ENCODE data around the gene DUSP16. TPM values are rescaled to one million over a fixed set of nuclear protein-coding genes. Genes with fewer than 3 reads are reported as not detected.

DUSP16 gene
- total RNA-seq, 2 donors from 2014 or later = 105 to 129 TPM

DNA sequence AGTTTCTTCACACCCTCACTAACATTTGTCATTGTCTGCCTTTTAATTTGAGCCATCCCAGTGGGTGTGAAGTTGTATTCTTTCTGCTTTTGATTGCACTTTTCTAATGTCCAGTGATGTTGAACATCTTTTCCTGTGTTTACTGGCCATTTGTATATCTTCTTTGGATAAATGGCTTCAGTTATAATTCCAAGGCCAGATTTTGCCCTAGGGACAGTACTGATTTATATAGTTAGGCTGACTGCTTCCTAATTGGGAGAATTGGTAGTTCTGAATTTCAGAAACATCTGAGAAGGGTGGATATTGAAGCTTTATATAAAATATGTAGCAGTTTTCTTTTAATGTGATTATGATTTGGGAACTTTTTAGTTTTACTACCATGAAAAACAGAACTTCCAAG is 108.3 kb downstream of the DUSP16 start:
- H3K27ac Mint-ChIP-seq = no peak overlapping the region
- no peaks in the 10 kb centered on the region for H3K9me3 Mint-ChIP-seq
- peaks cover 2 to 3% of the 10 kb centered on the region in 2 donors for H3K36me3 Mint-ChIP-seq (ENCODE audit: insufficient read depth in 2 of 2)
- DNase-seq (no peak), ATAC-seq (replicated peaks in 1 of 2) (no peak)
- H3K4me1 Mint-ChIP-seq (ENCODE audit: low read depth) = peaks cover 37% of the 10 kb centered on the region
- H3K27me3 Mint-ChIP-seq (ENCODE audit: low read depth) = no peaks in the 10 kb centered on the region
- H3K4me3 Mint-ChIP-seq = no peak overlapping the region

- no peak overlapping the region for H3K4me3 Mint-ChIP-seq
- no peak overlapping the region for H3K27ac Mint-ChIP-seq
- no peak for DNase-seq
- peaks cover 35% of the 10 kb centered on the region for H3K4me1 Mint-ChIP-seq (ENCODE audit: low read depth)
- no peaks in the 10 kb centered on the region for H3K27me3 Mint-ChIP-seq (ENCODE audit: low read depth)
- peaks cover 2 to 5% of the 10 kb centered on the region in 2 donors for H3K36me3 Mint-ChIP-seq (ENCODE audit: insufficient read depth in 2 of 2)
- no peaks in the 10 kb centered on the region for H3K9me3 Mint-ChIP-seq
- ATAC-seq (replicated peaks in 1 of 2) = no peak
Observed at GRCh38 chr12:12453635-12454034, 109.0 kb downstream of the DUSP16 start.

DNA sequence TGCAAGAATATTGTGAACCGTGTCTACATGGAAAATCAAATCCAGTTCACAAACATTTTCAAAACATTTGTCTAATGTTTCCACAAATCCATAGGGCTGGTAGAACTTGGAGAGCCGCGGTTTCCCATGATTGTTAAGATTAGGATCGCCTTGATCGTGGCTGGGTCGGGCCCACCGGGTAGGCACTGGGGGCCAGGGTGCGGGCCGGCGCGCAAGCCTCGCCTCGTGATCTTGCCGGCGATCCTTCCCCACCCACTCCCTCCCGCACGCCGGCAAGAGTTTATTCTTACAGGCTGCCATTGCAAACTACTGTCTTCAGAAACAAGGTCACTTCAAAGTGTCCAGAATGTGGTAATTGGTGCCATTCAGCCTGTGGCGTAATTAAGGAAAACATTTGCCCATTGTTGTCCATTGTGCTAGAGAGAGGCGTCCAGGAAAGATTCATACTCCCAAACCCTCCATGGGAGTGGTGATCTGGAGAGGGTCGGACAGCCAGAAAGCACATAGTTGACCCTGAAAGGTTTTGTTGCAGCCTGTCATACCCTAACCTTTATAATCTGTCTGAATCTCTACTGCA is 110.2 kb downstream of the DUSP16 start:
- no peak for DNase-seq
- Mint-ChIP-seq H3K27ac (no peak overlapping the region), H3K4me1 (ENCODE audit: low read depth) (peaks cover 23% of the 10 kb centered on the region), H3K9me3 (no peaks in the 10 kb centered on the region), H3K36me3 (ENCODE audit: insufficient read depth in 2 of 2) (peaks cover 2 to 5% of the 10 kb centered on the region in 2 donors), H3K27me3 (ENCODE audit: low read depth) (no peaks in the 10 kb centered on the region), H3K4me3 (no peak overlapping the region)
- no peak for ATAC-seq (replicated peaks in 1 of 2)

- Mint-ChIP-seq H3K4me1 (ENCODE audit: low read depth) (peaks cover 20% of the 10 kb centered on the region), H3K27ac (no peak overlapping the region), H3K4me3 (no peak overlapping the region), H3K36me3 (ENCODE audit: insufficient read depth in 2 of 2) (peaks cover 2 to 5% of the 10 kb centered on the region in 2 donors), H3K27me3 (ENCODE audit: low read depth) (no peaks in the 10 kb centered on the region), H3K9me3 (no peaks in the 10 kb centered on the region)
- DNase-seq = no peak
- ATAC-seq (replicated peaks in 1 of 2) = no peak
Observed at GRCh38 chr12:12451098-12451497, 111.6 kb downstream of the DUSP16 start.

DNA sequence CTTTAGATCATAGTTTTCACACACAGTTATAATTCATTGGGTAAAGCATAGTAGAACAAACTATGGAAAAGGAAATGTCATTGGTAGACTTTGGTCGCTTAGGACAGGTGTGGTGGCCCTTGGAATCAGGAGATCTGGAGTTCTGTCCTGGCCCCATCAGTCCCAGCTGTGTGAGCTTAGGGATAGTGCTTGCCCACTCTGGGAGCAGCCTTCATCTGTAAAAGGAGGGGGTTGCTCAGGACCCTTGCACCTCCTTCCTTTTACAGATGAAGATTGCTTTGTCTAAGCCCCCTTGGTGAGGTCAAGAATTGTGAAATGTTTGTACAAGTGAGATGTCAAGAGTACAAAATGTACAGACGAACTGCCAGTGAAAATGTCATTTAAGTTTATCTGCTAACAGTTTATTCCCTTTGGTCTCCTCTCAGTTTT is 112.6 kb downstream of the DUSP16 start:
- peaks cover 12% of the 10 kb centered on the region for H3K4me1 Mint-ChIP-seq (ENCODE audit: low read depth)
- no peaks in the 10 kb centered on the region for H3K27me3 Mint-ChIP-seq (ENCODE audit: low read depth)
- ATAC-seq (replicated peaks in 1 of 2) (no peak), DNase-seq (no peak)
- no peak overlapping the region for H3K4me3 Mint-ChIP-seq
- no peak overlapping the region for H3K27ac Mint-ChIP-seq
- H3K36me3 Mint-ChIP-seq (ENCODE audit: insufficient read depth in 2 of 2) = peaks cover 0 to 7% of the 10 kb centered on the region in 2 donors
- H3K9me3 Mint-ChIP-seq = no peaks in the 10 kb centered on the region

DNA sequence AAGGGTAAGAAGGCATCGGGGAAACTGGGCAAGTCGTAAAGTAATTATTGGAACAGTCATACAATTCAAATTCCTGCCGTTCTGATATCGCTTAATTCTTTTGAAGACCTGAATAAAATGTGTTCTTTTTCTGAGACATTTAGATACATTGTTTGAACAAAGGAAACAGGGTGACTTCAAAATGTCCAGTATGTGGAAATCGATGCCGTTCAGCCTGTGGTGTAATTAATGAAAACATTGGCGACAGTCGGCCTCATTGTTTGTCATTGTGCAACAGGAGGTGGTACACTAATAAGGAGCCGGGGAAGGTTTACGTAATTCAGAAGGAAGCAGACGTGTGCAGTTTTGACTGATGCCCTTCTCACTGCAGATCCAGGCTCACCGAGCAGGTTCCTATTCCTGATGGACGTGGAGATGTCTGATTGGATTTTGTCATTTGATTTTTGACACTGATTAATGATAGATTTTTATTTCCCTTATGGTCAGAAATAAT is 113.1 kb downstream of the DUSP16 start:
- DNase-seq (no peak), ATAC-seq (replicated peaks in 1 of 2) (no peak)
- H3K27ac Mint-ChIP-seq = peak overlapping the region; percentile 52
- no peaks in the 10 kb centered on the region for H3K9me3 Mint-ChIP-seq
- H3K4me3 Mint-ChIP-seq = no peak overlapping the region
- H3K4me1 Mint-ChIP-seq (ENCODE audit: low read depth) = peaks cover 12% of the 10 kb centered on the region
- H3K36me3 Mint-ChIP-seq (ENCODE audit: insufficient read depth in 2 of 2) = peaks cover 0 to 7% of the 10 kb centered on the region in 2 donors
- no peaks in the 10 kb centered on the region for H3K27me3 Mint-ChIP-seq (ENCODE audit: low read depth)

- ATAC-seq (replicated peaks in 1 of 2) (no peak), DNase-seq (no peak)
- peaks cover 29% of the 10 kb centered on the region for H3K4me1 Mint-ChIP-seq (ENCODE audit: low read depth)
- H3K9me3 Mint-ChIP-seq = no peaks in the 10 kb centered on the region
- H3K4me3 Mint-ChIP-seq = no peak overlapping the region
- H3K27me3 Mint-ChIP-seq (ENCODE audit: low read depth) = no peaks in the 10 kb centered on the region
- H3K36me3 Mint-ChIP-seq (ENCODE audit: insufficient read depth in 2 of 2) = peaks cover 0 to 6% of the 10 kb centered on the region in 2 donors
- H3K27ac Mint-ChIP-seq = no peak overlapping the region
Observed at GRCh38 chr12:12447837-12448236, 114.8 kb downstream of the DUSP16 start.

DNA sequence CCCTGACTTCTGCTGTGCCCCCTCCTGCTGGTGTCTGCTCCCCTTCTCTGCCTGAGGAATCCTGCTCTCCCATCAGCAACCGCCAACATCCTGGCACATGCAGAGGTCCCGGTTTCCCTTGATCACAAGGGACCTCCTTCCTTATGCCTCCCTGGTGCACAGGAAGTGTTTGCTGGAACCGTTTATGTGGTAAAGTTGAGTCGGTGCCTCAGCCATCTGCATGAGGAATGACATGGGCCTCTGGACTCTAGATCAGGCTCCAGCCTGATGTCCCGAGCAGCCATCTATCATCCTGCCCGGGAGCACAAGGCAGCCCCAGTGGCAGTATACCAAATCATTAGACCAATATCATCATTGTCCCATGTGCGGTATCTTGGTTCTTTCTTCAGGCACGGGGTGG is 115.4 kb downstream of the DUSP16 start:
- H3K27me3 Mint-ChIP-seq (ENCODE audit: low read depth) = no peaks in the 10 kb centered on the region
- peaks cover 0 to 6% of the 10 kb centered on the region in 2 donors for H3K36me3 Mint-ChIP-seq (ENCODE audit: insufficient read depth in 2 of 2)
- no peak overlapping the region for H3K4me3 Mint-ChIP-seq
- peak overlapping the region; percentile 26 for H3K27ac Mint-ChIP-seq
- ATAC-seq (replicated peaks in 1 of 2) (no peak), DNase-seq (no peak)
- peaks cover 35% of the 10 kb centered on the region for H3K4me1 Mint-ChIP-seq (ENCODE audit: low read depth)
- H3K9me3 Mint-ChIP-seq = no peaks in the 10 kb centered on the region

GRCh38 chr12:12446786-12447185 is 115.9 kb downstream of the DUSP16 start:
- no peaks in the 10 kb centered on the region for H3K9me3 Mint-ChIP-seq
- H3K4me1 Mint-ChIP-seq (ENCODE audit: low read depth) = peaks cover 40% of the 10 kb centered on the region
- no peaks in the 10 kb centered on the region for H3K27me3 Mint-ChIP-seq (ENCODE audit: low read depth)
- no peak overlapping the region for H3K4me3 Mint-ChIP-seq
- H3K27ac Mint-ChIP-seq = peak overlapping the region; percentile 26
- no peak for ATAC-seq (replicated peaks in 1 of 2)
- H3K36me3 Mint-ChIP-seq (ENCODE audit: insufficient read depth in 2 of 2) = peaks cover 0 to 6% of the 10 kb centered on the region in 2 donors
- DNase-seq = no peak

DNA sequence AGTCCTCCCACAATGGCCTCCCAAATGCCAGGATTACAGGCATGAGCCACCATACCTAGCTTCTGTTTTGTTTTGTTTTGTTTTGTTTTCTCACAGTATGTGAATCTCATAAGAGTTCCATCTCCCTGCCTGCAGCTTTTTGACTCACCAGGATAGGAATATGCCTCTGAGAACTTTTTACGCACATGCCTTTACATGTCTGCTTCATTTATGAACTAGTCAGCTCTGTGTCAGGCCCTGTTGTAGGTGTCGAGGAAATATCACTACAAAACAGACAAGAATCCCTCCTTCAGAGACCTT is 116.8 kb downstream of the DUSP16 start:
- H3K9me3 Mint-ChIP-seq = no peaks in the 10 kb centered on the region
- peaks cover 0 to 6% of the 10 kb centered on the region in 2 donors for H3K36me3 Mint-ChIP-seq (ENCODE audit: insufficient read depth in 2 of 2)
- H3K4me1 Mint-ChIP-seq (ENCODE audit: low read depth) = peaks cover 49% of the 10 kb centered on the region
- H3K4me3 Mint-ChIP-seq = no peak overlapping the region
- no peaks in the 10 kb centered on the region for H3K27me3 Mint-ChIP-seq (ENCODE audit: low read depth)
- no peak for ATAC-seq (replicated peaks in 1 of 2)
- H3K27ac Mint-ChIP-seq = peak overlapping the region; percentile 87
- DNase-seq = no peak

DNA sequence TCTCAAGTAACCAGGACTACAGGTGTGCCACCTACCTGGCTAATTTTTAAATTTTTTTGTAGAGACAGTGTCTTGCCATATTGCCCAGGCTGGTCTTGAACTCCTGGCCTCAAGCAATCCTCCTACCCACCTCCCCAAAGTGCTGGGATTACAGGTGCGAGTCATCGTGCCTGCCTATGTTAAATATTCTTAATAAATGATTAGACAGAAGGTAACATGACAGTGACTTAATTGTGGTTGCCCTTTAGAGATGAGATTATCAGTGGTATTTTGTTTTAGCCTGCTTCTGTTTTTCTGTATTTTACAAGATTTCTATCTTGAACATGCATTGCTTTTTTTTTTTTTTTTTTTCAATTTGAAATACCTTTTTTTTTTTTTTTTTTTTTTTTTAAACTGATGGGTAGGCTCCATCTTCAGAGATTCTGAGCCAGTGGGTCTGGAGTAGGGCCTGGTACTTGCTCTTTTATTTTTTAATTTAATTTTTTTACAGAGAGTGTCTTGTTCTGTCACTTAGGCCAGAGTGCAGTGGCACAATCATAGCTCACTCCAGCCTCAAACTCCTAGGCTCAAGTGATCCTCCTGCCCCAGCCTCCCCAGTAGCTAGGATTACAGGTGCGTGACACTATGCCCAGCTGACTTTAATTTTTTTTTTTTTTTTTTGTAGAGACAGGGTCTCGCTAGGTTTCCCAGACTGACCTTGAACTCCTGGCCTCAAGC is 117.3 kb downstream of the DUSP16 start:
- Mint-ChIP-seq H3K4me1 (ENCODE audit: low read depth) (peaks cover 54% of the 10 kb centered on the region), H3K9me3 (no peaks in the 10 kb centered on the region), H3K27ac (peak overlapping the region; percentile 39), H3K36me3 (ENCODE audit: insufficient read depth in 2 of 2) (peaks cover 0 to 6% of the 10 kb centered on the region in 2 donors), H3K27me3 (ENCODE audit: low read depth) (no peaks in the 10 kb centered on the region), H3K4me3 (no peak overlapping the region)
- DNase-seq (no peak), ATAC-seq (replicated peaks in 1 of 2) (no peak)

- no peak for ATAC-seq (replicated peaks in 1 of 2)
- Mint-ChIP-seq H3K9me3 (no peaks in the 10 kb centered on the region), H3K27me3 (ENCODE audit: low read depth) (no peaks in the 10 kb centered on the region), H3K36me3 (ENCODE audit: insufficient read depth in 2 of 2) (peaks cover 2 to 6% of the 10 kb centered on the region in 2 donors), H3K4me1 (ENCODE audit: low read depth) (peaks cover 71% of the 10 kb centered on the region), H3K27ac (peak overlapping the region; percentile 100), H3K4me3 (peak overlapping the region; percentile 27 to 90)
- DNase-seq = no peak
Observed at GRCh38 chr12:12443431-12443878, 119.2 kb downstream of the DUSP16 start.

DNA sequence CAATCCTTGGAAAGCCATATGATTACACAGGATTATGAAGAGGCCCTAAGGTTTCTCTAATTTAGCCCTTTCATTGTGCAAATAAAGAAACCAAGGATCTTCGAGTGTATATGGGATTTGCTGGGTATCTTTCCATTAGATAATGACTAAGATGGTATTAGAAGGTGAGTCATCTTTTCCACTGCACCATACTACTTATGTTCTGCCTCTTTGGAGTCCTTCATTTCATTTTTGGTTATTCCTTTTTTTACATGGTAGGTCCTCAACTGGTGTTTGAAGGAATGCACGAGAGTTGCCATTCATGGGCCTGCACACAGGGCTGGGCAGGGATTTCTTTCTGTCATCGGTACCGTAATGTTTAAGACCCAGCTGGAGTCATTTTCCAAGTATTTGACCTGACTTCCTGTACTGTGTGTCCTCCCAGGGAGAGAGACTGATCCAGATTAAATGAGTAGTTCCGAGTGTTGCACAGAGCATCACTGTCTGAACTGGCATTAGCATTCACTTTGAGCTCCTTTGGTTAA is 120.1 kb downstream of the DUSP16 start:
- Mint-ChIP-seq H3K4me3 (peak overlapping the region; percentile 21 to 90), H3K27ac (peak overlapping the region; percentile 100), H3K27me3 (ENCODE audit: low read depth) (no peaks in the 10 kb centered on the region), H3K9me3 (no peaks in the 10 kb centered on the region), H3K36me3 (ENCODE audit: insufficient read depth in 2 of 2) (peaks cover 6 to 9% of the 10 kb centered on the region in 2 donors), H3K4me1 (ENCODE audit: low read depth) (peaks cover 74% of the 10 kb centered on the region)
- DNase-seq (no peak), ATAC-seq (replicated peaks in 1 of 2) (peak in 1 of 2 donors; percentile 2)
